UCSD-AML1 (cell line): ENCODE measurements around the gene SPTB.

Experiments
- DNase-seq: peaks from one replicate; lab custom pipeline; 2025; ENCODE audit not compliant: unreplicated experiment; lab: John Stamatoyannopoulos, UW

The SPTB gene

GRCh38 chr14:64792871-64793560 is 86.7 kb downstream of the SPTB start:
- no peak for DNase-seq

- no peak for DNase-seq
Observed at GRCh38 chr14:64792231-64792630, 87.5 kb downstream of the SPTB start.

GRCh38 chr14:64790478-64790877 is 89.2 kb downstream of the SPTB start:
- DNase-seq, result no peak

GRCh38 chr14:64789696-64790095 is 90.0 kb downstream of the SPTB start:
- DNase-seq, result no peak

- DNase-seq, result no peak
Observed at GRCh38 chr14:64788706-64789105, 91.0 kb downstream of the SPTB start.

- DNase-seq, result no peak
Observed at GRCh38 chr14:64787619-64788018, 92.1 kb downstream of the SPTB start.

- no peak for DNase-seq
Observed at GRCh38 chr14:64786296-64787149, 93.2 kb downstream of the SPTB start.

- DNase-seq, result no peak
Observed at GRCh38 chr14:64784006-64784405, 95.7 kb downstream of the SPTB start.

- DNase-seq, result no peak
Observed at GRCh38 chr14:64782196-64782595, 97.5 kb downstream of the SPTB start.

- no peak for DNase-seq
Observed at GRCh38 chr14:64779472-64779871, 100.2 kb downstream of the SPTB start.

GRCh38 chr14:64778104-64778754 is 101.5 kb downstream of the SPTB start:
- DNase-seq, result no peak

- no peak for DNase-seq
Observed at GRCh38 chr14:64777461-64777860, 102.2 kb downstream of the SPTB start.

- no peak for DNase-seq
Observed at GRCh38 chr14:64775081-64775777, 104.5 kb downstream of the SPTB start.

GRCh38 chr14:64774272-64774671 is 105.4 kb downstream of the SPTB start:
- DNase-seq, result no peak

GRCh38 chr14:64773577-64773976 is 106.1 kb downstream of the SPTB start:
- DNase-seq, result no peak

- no peak for DNase-seq
Observed at GRCh38 chr14:64773046-64773445, 106.7 kb downstream of the SPTB start.

- DNase-seq, result no peak
Observed at GRCh38 chr14:64772397-64772950, 107.2 kb downstream of the SPTB start.

GRCh38 chr14:64771161-64771560 is 108.5 kb downstream of the SPTB start:
- no peak for DNase-seq

GRCh38 chr14:64770751-64771150 is 109.0 kb downstream of the SPTB start:
- no peak for DNase-seq

GRCh38 chr14:64769096-64770020 is 110.3 kb downstream of the SPTB start:
- DNase-seq, result no peak
